Measurements from ENCODE around the gene NOS1AP.

Gene NOS1AP

DNA sequence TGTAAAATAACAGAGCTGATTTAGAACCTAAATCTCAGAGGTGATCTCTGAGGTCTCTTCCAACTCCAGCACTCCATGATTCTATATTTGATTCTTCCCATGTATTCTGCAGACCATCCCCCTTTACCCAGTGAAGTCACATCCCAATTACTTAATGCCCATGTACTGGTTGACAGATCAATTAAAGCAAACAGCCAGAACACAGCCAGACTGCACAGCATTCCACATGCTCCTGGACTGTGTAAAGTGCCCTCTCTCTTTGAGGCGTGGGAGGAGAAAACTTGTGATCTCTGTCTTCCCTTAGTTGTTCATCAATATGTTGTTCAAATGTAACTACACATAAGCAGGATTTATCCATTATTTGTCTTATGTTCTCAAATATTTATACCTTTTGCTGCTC, 18.1 kb downstream of the NOS1AP start:
- in situ Hi-C loops (cut with MboI; ENCODE audit: low sequenced_read_pairs) = no loop called here

DNA sequence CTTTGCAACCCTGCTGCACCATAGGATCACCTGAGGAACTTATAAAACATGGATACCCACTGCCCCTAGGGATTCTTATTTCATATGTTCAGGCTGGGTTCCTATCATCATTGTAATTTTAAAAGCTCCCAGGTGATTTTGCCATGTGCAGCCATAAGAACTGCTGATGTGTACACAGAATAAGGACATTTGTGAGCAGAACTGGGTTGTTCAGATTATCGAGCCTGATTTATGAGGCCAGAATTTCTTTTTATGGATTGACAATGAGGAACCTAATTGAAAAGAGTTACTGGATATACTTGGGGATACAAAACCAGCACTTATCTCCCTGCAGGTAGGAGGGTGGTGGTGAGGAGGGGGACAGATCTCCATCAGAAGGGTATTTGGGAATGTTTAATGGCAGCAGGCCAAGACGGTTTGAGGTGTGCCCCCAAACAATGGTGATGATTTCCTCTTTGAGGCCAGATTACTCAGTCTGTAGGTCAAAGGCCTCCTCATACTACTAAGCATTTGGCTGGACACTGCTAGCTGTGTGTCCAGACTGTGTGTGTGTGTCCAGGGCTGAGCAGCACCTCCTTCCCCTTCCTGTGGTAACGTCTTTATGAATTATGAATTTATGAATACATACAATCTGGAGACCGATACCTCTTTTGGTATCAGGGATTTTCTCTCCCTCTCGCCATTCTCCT, 18.9 kb downstream of the NOS1AP start:
- in situ Hi-C loops (cut with MboI; ENCODE audit: low sequenced_read_pairs) = no loop called here

DNA sequence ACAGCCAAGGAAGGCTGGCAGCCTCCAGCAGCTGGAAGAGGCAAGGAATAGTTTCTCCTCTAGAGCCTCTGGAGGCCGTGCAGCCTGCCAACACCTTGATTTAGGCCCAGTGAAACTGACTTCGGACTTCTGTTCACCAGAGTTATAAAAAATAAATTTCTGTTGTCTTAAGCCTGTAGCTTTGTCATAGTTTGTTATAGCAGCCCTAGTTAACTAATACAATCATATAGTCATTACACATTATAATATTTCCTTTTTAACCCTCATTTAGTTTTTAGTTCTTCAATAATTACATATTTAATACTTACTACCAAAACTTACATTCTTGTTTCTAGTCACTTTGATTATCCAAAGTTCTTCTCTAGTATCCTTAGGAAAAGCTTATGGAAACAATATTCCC, 20.3 kb downstream of the NOS1AP start:
- in situ Hi-C loops (cut with MboI; ENCODE audit: low sequenced_read_pairs) = no loop called here

DNA sequence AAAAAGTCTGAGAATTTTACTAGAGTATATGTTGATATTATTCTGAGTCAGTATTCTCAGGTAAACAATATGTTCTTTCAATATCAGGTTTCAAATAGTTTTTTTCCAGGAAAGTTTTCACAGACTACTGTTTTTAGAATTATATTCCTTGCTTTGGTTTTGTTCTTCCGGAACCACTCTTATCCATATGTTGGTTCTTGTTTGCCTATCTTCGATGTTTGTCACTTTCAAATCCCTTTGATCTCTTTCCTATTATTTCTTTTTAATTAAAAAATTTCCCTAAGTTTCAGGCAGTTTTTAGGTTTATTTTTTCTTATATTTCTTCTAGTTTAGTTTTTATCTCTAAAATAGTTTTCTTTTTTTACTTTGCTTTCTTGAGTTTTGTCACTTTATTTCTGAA, 20.9 kb downstream of the NOS1AP start:
- in situ Hi-C loops (cut with MboI; ENCODE audit: low sequenced_read_pairs) = no loop called here

DNA sequence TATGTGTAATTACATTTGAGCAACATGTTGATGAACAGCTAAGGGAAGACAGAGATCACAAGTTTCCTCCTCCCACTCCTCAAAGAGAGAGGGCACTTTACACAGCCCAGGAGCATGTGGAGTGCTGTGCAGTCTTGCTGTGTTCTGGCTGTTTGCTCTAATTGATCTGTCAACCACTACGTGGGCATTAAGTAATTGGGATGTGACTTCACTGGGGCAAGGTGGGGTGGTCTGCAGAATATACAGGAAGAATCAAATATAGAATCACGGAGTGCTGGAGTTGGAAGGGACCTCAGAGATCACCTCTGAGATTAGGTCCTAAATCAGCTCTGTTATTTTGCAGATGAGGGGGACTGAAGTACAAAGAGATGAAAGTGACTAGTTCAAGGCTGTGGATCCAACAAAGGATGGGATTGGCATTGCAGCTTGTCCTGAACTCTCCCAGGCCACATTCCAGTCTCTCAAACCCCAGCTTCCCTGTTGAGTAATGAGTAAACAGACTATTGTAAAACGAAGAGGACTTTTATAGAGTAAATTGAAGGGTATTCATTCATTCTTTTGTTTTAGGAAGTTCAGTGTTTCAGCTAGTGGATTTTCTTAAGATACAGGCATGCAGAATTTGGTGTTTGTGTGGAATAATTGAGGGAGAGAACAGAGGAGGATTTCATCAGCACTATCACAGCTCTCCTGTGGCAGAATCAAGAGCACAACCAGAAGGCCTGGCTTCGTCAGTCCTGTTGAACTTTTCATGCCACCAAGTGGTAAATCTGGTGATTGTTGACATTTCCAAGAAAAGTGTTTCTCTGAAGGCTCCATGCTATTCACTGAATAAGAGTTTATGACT, 22.4 kb downstream of the NOS1AP start:
- in situ Hi-C loops (cut with MboI; ENCODE audit: low sequenced_read_pairs) = no loop called here

DNA sequence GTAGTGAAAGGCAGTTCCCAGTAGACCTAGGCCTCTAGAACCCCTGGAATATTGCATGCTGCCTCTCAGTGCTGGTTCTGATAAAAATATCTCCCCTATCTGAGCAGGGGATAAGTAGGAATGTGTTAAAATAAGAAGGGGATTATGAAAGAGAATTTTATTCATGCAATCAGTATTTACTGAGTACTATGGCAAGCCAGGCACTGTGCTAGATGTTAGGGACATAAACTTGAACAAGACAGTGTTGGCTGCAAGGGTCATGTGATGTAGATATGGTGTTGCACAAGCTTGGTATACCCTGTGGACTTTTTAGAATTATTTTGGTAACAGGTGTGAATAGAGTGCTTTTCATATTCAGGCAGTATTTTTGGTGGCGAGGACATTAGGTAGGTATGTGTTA, 23.6 kb downstream of the NOS1AP start:
- in situ Hi-C loops (cut with MboI; ENCODE audit: low sequenced_read_pairs) = no loop called here

DNA sequence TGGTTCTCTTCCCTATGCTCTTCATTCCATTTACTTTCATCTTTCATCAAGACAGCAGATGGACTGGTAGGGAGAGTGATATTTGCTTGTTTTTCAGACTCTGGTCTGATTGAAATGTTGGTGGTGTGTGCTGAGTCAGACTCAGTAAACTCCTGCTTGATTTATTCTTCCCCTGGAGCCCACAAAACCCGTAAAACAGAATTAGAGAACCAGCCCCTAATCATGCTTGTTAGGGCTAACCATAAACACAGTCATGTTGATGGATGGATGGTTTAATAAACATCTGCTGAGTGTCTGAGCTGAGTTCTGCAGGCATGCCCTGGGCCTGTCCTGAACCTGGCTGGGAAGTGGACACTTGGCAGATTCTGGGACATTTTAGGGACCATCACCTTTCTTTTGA, 24.8 kb downstream of the NOS1AP start:
- in situ Hi-C loops (cut with MboI; ENCODE audit: low sequenced_read_pairs) = no loop called here

DNA sequence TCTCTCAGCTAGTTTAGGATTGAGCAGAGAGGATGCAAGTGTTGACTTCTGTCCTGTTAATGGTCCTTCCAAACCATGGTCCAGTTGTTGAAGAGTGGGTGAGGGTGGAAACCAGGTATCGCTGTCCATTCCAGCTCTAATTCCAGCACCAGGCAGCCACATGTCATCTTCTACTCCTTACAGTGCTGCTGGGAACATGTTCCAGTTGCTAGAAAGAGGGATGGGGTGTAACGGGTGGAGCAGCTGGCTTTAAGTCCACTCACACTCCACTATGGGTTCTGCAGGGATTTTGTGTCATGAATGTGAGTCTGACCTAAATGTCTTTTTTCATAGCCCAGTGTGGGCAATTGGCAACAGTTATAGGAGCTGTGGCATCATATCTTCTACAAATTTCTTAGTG, 25.2 kb downstream of the NOS1AP start:
- in situ Hi-C loops (cut with MboI; ENCODE audit: low sequenced_read_pairs) = no loop called here

DNA sequence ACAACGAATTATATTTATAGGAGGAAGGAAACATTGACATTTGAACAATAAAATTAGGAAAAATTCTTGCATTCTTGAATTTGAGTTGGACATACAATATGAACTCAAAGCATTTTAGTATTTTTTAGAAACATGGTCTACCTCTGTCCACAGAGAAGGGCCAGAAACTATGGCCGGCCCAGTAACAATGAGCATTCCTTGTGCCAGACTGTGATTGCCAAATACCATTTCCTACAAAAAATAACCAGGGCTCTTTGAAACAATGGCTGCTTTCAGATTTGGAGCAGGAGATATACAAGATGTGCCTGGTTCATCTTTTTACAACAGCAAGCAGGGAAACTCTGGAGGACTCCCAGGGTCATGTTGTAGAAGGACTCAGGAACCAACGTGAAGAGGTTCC, 38.4 kb downstream of the NOS1AP start:
- in situ Hi-C loops (cut with MboI; ENCODE audit: low sequenced_read_pairs) = no loop called here

DNA sequence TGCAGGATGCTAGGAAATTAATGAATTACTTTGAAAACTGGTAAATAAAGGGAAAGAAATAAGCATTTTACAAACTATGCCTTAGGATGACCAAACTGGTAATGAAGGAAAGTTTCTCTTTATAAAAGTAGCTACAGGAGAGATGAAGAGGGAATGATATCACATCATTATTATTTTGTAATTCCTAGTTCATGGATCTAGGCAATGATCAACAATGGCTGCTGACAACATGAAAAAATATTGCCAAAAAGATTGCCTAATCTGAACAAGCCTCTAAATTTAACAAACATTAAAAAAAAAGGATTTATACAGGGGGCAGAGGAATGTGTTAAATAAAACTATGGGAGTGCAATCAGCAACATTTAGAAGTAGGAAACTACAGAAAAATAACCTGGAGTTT, 38.9 kb downstream of the NOS1AP start:
- in situ Hi-C loops (cut with MboI; ENCODE audit: low sequenced_read_pairs) = no loop called here

DNA sequence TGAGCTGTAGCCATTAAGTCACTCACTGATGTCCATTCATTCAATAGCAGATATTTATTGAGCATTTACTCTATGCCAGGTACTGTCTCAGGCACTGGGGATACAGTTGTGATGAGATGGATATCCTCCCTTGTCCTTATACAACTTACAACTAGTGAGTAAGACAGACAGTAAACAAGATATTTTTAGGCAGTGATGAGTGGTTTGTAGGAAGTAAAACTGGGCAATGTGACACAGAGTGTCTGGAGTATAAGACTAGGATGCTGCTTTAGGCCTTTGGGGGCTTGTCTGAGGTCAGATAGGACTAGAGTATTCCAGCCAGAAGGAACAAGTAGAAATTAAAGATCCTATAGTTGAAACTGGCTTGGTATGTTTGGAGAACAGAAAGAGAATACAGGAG, 41.4 kb downstream of the NOS1AP start:
- in situ Hi-C loops (cut with MboI; ENCODE audit: low sequenced_read_pairs) = no loop called here

DNA sequence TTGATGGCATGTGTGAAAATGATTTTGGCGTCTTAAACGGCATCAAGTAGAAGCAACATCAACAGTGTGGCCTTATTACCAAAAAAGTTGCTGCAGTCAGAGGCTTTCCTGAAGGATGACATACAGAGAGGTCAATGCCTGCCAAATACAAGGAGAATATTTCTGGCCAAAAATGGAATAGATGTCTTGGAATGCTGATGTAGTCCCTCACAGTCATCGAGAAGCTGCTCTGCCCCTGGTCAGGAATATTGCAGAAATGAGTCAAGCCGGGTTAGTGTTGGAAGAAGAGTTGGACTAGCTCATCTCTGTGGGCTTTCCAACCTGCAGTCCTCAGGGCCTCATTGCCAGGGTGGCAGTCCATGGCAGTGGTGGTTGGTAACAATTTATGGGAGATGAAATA, 42.1 kb downstream of the NOS1AP start:
- in situ Hi-C loops (cut with MboI; ENCODE audit: low sequenced_read_pairs) = no loop called here

DNA sequence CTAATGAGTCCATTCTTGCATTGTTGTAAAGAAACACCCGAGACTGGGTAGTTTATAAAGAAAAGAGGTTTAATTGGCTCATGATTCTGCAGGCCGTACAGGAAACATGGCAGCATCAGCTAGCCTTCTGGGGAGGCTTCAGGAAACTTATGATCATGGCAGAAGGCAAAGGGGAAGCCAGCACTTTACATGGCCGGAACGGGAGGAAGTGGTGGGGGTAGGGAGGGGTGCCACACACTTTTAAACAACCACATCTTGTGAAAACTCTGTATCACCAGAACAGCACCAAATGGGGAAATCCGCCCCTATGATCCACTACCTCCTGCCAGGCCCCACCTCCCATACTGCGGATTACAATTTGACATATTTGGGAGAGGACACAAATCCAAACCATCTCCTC, 43.9 kb downstream of the NOS1AP start:
- in situ Hi-C loops (cut with MboI; ENCODE audit: low sequenced_read_pairs) = no loop called here

DNA sequence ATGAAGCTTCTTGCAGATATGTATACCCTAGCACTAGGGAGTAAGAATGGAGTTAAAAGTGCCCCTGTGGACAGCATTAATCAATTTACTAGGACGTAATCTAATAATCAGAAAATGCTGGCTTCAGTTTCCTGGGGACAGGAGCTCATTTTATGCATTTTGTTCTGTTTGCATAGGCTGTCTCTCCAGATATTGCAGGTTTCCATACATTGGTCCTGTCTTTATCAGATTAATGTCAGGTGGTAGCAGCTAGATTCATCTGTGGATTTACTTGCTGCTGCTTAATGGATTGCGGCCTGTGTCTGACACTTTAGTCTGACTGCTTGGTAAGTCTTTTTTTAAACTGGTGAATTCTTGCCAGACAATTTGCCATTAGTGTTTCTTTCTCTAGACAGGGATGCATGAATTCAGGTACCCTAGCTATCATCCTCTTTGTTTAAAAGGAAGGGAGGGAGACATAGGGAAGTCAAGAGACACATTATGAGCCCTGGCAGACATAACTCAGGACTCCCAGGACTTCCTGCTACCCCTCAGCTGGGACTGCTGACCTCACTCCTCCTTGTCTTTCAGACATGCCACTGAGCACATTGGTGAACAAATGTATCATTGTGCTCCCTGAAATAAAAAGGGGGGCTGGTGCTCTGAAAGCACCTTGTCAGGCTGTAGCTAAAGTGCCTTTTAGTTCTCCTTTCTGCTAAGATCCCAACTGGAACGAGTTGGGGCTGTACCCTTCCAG, 47.7 kb downstream of the NOS1AP start:
- in situ Hi-C loops (cut with MboI; ENCODE audit: low sequenced_read_pairs) = no loop called here

DNA sequence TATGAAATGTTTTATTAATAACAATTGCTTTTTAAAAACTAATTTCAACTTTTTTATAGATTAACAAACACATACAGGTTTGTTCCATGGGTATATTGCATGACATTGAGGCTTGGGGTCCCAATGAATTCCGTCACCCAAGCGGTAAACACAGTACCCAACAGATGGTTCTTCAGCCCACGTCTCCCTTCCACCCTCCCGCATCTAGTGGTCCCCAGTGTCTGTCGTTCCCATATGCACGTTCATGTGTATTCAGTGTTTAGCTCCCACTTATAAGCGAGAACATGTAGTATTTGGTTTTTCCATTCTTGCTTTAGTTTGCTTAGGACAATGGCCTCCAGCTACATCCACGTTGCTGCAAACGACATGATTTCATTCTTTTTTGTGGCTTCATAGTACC, 48.6 kb downstream of the NOS1AP start:
- in situ Hi-C loops (cut with MboI; ENCODE audit: low sequenced_read_pairs) = no loop called here

DNA sequence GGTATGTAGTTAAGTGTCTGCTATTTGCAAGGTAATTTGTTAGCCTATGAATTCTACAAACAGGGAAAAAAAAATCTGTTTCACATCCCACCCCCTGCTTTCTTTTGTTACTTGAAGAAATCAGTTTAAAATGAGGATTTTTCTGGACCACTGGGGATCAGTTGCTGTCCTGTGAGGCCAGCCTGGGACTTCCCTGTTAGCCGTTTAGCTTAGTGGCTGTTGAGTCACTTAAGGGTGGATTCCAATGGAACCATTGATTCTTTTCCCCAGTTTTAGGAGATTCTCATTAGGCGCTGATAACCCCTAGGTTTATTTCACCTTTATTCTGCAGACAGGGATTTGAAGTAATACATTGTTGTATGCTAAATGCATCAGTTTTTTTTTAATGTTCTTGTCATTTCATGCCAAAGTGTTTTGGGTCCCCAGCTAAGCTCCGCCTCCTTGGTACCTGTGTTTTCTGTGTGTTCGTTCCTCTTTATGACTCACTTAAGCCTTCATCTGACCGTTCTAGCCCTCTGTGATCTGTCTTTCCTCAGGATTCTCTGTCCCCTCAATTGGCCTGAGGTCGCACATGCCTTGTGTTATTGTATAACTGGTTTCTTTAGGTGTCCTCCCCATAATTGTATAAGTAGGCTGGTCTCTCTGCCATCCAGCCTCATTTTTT, 59.3 kb downstream of the NOS1AP start:
- in situ Hi-C loops (cut with MboI; ENCODE audit: low sequenced_read_pairs) = no loop called here

DNA sequence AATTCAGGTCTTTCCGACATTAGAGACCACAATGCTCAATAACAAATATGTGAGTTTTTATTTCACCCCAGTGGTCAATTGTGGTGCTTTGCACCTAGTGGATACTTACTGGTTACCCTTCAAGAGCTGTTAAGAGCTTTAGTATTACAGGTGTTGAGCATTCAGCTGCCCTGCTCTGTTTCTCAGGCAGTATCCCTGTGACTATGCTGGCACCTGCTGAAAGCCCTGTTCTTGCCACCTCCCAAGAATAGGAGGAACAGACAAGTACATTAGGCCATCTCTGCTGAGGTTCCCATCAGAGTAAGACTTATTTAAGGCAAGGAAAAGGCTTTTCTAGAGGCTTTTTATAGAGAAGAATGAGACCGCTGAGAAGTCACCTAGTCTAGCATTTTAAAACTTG, 60.8 kb downstream of the NOS1AP start:
- in situ Hi-C loops (cut with MboI; ENCODE audit: low sequenced_read_pairs) = no loop called here

DNA sequence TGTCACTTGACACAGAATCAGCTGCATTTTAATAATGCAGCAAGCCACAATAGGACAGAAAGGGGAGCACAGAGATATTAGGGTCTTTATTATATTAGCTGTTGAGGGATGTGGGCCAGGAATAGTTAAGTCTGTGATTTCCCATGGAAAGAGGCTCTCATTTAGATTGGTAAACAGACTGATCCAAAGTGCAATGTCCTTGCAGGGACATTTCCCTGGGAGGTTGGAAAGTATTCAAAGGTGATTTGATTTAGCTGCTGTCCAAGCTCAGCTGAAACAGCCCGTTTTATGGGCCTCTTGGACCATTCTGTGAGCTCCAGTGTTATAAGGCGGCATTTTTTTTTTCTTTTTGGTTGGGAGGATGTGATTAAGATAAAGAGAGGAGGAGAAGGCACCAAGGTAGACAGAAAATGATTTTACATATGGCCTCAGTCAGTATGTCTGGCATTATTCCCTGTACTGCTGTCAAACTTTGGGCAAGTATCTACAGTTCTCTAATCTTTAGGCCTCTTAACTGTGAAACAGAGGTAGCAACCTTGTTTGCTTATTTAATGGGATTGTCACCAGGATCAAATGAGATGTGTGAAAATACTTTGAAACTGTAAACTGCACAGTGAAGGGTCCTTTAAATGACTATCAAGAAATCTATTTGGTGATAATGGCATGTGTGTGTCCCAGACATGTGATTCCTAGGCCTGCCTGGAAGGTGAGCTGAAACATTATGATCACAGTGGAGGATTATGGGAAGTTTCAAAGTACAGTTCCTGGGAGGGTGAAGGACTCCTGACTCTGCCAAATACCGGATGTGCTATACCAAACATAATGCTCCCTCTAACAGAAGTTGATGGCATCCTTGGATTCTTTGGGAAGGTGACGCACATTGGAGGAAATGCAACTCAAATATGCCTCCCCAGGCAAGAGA, 62.2 kb downstream of the NOS1AP start:
- in situ Hi-C loops (cut with MboI; ENCODE audit: low sequenced_read_pairs) = no loop called here

DNA sequence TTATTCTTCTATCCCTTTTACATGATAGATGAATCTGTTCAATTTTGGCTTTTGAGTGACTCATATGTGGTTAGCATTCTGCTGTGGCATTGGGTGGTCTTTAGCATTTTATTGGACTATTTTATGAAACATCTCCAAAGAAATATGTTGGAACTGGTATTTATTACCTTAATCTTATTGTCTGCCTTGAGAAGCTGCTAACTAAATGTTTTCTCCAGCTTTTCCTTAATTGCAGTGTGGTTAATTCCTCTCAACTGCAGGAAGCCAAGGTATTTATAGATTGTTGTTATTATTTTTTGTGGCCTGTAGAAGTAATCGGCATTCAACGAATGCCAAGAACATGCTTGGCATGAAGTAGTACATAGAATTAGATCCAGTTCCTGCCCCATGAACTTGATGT, 64.1 kb downstream of the NOS1AP start:
- in situ Hi-C loops (cut with MboI; ENCODE audit: low sequenced_read_pairs) = no loop called here

DNA sequence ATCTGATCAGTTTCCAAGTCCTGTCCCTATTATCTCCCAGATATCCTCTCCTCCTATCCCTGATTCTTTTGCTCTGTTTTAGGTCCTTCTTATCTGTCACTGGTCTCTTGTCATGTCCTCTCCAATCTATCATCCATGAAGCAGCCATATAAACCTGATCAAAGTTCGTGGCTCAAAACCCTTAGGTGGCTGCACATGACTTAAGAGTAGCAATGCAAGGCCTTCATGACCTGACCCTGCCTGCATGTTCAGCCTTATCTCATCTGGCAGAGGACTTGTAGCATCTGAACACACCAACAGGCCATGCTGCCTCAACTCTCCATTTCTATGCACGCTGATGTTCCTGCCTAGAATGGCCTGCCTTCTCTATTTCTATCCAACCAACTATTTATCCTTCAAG, 65.2 kb downstream of the NOS1AP start:
- in situ Hi-C loops (cut with MboI; ENCODE audit: low sequenced_read_pairs) = no loop called here

Data from HL-60/S4 treated with phorbol 12-myristate 13-acetate at 8.2 ng/mL for 4 days and 3 days (cell line).